Liver (tissue), 9 donors: ENCODE measurements around the gene CD209. TPM values are rescaled to one million over a fixed set of nuclear protein-coding genes. Genes with fewer than 3 reads are reported as not detected.
"Not testable (repeated sequence)": the region's sequence is repeated elsewhere in the genome, so short reads cannot be mapped to it uniquely, and the experiment has no call there.

Experiments used
- DNase-seq: peaks from one replicate; pipeline ENCODE4 v3.0.0-alpha.2; 2017; ENCODE audit warnings: low spot score
- H3K27ac ChIP-seq, 2 donors: one replicate each; pipeline ENCODE4 v1.7.0; 2013; ENCODE audit warnings: inconsistent platforms in 2 of 2, low read length in 2 of 2, control low read depth in 1 of 2, low read depth in 1 of 2, mild to moderate bottlenecking in 1 of 2
- H3K27me3 ChIP-seq, 4 donors: one replicate each; pipeline versions ENCODE4 v1.6.1 to v1.7.0; 2013; ENCODE audit warnings: low read length in 3 of 4, inconsistent platforms in 1 of 4, mild to moderate bottlenecking in 1 of 4, moderate library complexity in 1 of 4; ENCODE audit not compliant: control insufficient read depth in 4 of 4, insufficient read depth in 4 of 4
- H3K36me3 ChIP-seq, 4 donors: one replicate each; pipeline versions ENCODE4 v1.6.1 to v1.7.0; 2013; ENCODE audit warnings: low read length in 3 of 4, mild to moderate bottlenecking in 3 of 4, low read depth in 1 of 4, moderate library complexity in 1 of 4; ENCODE audit not compliant: control insufficient read depth in 4 of 4, insufficient read depth in 3 of 4
- H3K4me1 ChIP-seq, 4 donors: one replicate each; pipeline versions ENCODE4 v1.6.1 to v1.7.0; 2013; ENCODE audit warnings: low read length in 3 of 4, mild to moderate bottlenecking in 3 of 4, moderate library complexity in 1 of 4; ENCODE audit not compliant: control insufficient read depth in 4 of 4, insufficient read depth in 4 of 4
- H3K4me3 ChIP-seq, 3 donors: one replicate each; pipeline versions ENCODE4 v1.6.1 to v1.7.0; 2013; ENCODE audit warnings: low read length in 3 of 3, control low read depth in 1 of 3, low read depth in 1 of 3, mild to moderate bottlenecking in 1 of 3
- H3K9ac ChIP-seq, 2 donors: one replicate each; pipeline ENCODE4 v1.7.0; 2013; ENCODE audit warnings: low read length in 2 of 2, mild to moderate bottlenecking in 2 of 2, moderate library complexity in 2 of 2, control low read depth in 1 of 2, low read depth in 1 of 2
- H3K9me3 ChIP-seq, 4 donors: one replicate each; pipeline versions ENCODE4 v1.6.1 to v1.7.0; 2013; ENCODE audit warnings: low read length in 3 of 4; ENCODE audit not compliant: control insufficient read depth in 4 of 4
- ATF3 ChIP-seq: IDR thresholded peaks from 2 replicates; pipeline ENCODE4 v1.6.1; 2016; ENCODE audit warnings: antibody characterized with exemption
- EGR1 ChIP-seq, 2 donors: IDR thresholded peaks; 2 replicates each; pipeline ENCODE4 v1.6.1; 2016 to 2018; ENCODE audit warnings: antibody characterized with exemption in 2 of 2, low read depth in 2 of 2
- FOXA2 ChIP-seq: IDR thresholded peaks from 2 replicates; pipeline ENCODE4 v1.6.1; 2016; ENCODE audit warnings: antibody characterized with exemption
- HNF4A ChIP-seq, 2 donors: conservative IDR thresholded peaks; 2 replicates each; pipeline ENCODE4 v1.6.1; 2016; ENCODE audit warnings: antibody characterized with exemption in 2 of 2, mild to moderate bottlenecking in 2 of 2
- JUND ChIP-seq, 2 donors: IDR thresholded peaks; 2 replicates each; pipeline ENCODE4 v1.6.1; 2016; ENCODE audit warnings: antibody characterized with exemption in 2 of 2
- MAX ChIP-seq: IDR thresholded peaks from 2 replicates; pipeline ENCODE4 v1.6.1; 2016; ENCODE audit warnings: antibody characterized with exemption
- NR2F2 ChIP-seq: IDR thresholded peaks from 2 replicates; pipeline ENCODE4 v1.6.1; 2016; ENCODE audit warnings: antibody characterized with exemption
- RAD21 ChIP-seq, 2 donors: IDR thresholded peaks; 2 replicates each; pipeline ENCODE4 v1.6.1; 2016; ENCODE audit warnings: antibody characterized with exemption in 2 of 2, mild to moderate bottlenecking in 2 of 2
- SP1 ChIP-seq: IDR thresholded peaks from 2 replicates; pipeline ENCODE4 v1.6.1; 2018; ENCODE audit warnings: antibody characterized with exemption, mild to moderate bottlenecking
- YY1 ChIP-seq: IDR thresholded peaks from 2 replicates; pipeline ENCODE4 v1.6.1; 2016; ENCODE audit warnings: antibody characterized with exemption, mild to moderate bottlenecking
- WGBS: extraction: QIAGEN DNeasy Blood & Tissue Kit; methylation state at CpG from one replicate; pipeline ENCODE4 v1.1.7; 2013; 5-methylcytosine and 5-hydroxymethylcytosine counted together
- polyA plus RNA-seq, 2 donors: library from polyadenylated mRNA; stranded (reverse) in 1 of 2; unstranded in 1 of 2; fragments of 200-250 nt in 1 of 2; fragments of >200 nt in 1 of 2; fragmentation: Nextera tagmentation in 1 of 2; extraction: Ambion mirVana in 1 of 2; gene quantifications; one replicate each; pipeline versions ENCODE4 v1.2.1 to v1.2.3, GENCODE V29; 2013 to 2015
- total RNA-seq, 2 donors: library from RNA; depleted of rRNA; stranded (reverse); fragments of >200 nt; gene quantifications; one replicate each; pipeline ENCODE4 v1.2.3, GENCODE V29; 2014
- donor health status: healthy.
- donor health status: healthy.
- donor health status: healthy.
- donor health status: healthy.
- donor health status: healthy.

The CD209 gene
- total and polyA plus RNA-seq, 4 donors, result 0.44 to 3.5 (median 1.8) TPM

GRCh38 chr19:7767487-7767886 is 20.2 kb upstream of the CD209 start (continued):
- TF ChIP-seq MAX (no peak), YY1 (no peak), ATF3 (no peak), RAD21 (IDR thresholded peaks at IDR 0.05) (no peak), NR2F2 (no peak), FOXA2 (no peak), JUND (IDR thresholded peaks at IDR 0.05) (no peak), SP1 (no peak)

- DNase-seq, result no peak
- Histone ChIP-seq H3K36me3 (no peaks in the 10 kb centered on the region), H3K9me3 (no peaks in the 10 kb centered on the region), H3K9ac (no peak overlapping the region), H3K4me1 (no peaks in the 10 kb centered on the region), H3K4me3 (no peak overlapping the region), H3K27me3 (no peaks in the 10 kb centered on the region), H3K27ac (no peak overlapping the region)
- no peak for TF ChIP-seq RAD21 (IDR thresholded peaks at IDR 0.05)
- TF ChIP-seq EGR1 (IDR thresholded peaks at IDR 0.05; ENCODE audit: low read depth in 2 of 2), result no peak
- WGBS, result 60% methylated on average over 11 of the region's 11 CpGs
These were observed 19.2 kb upstream of the CD209 start for GRCh38 chr19:7766535-7766934.

- not testable (repeated sequence) for DNase-seq, H3K27me3 ChIP-seq
- 82% methylated on average over 2 of the region's 2 CpGs for WGBS
These were observed 17.7 kb upstream of the CD209 start for GRCh38 chr19:7765043-7765442.

GRCh38 chr19:7764157-7764556 is 16.8 kb upstream of the CD209 start:
- not testable (repeated sequence) for H3K4me1 ChIP-seq, H3K9ac ChIP-seq, H3K27ac ChIP-seq, H3K27me3 ChIP-seq, DNase-seq, H3K9me3 ChIP-seq, H3K4me3 ChIP-seq, H3K36me3 ChIP-seq
- WGBS, result 49% methylated on average over 3 of the region's 3 CpGs

More at GRCh38 chr19:7765043-7765442, 17.7 kb upstream of the CD209 start:
- not testable (repeated sequence) for H3K4me1 ChIP-seq, H3K36me3 ChIP-seq, H3K9me3 ChIP-seq, H3K27ac ChIP-seq, H3K4me3 ChIP-seq, H3K9ac ChIP-seq

- 37% methylated on average over 1 of the region's 1 CpG for WGBS
These were observed 16.4 kb upstream of the CD209 start for GRCh38 chr19:7763696-7764095.

More at GRCh38 chr19:7763696-7764095, 16.4 kb upstream of the CD209 start:
- H3K4me3 ChIP-seq, result peak overlapping the region in 1 of 3 donors; percentile 16
- peaks cover 0 to 3% (median under 1%) of the 10 kb centered on the region in 4 donors for H3K9me3 ChIP-seq
- H3K4me1 ChIP-seq, result no peaks in the 10 kb centered on the region
- no peaks in the 10 kb centered on the region for H3K36me3 ChIP-seq
- no peak for DNase-seq
- no peak overlapping the region for H3K27ac ChIP-seq
- H3K9ac ChIP-seq, result no peak overlapping the region
- TF ChIP-seq HNF4A (conservative IDR thresholded peaks at IDR 0.05), result no peak
- no peak for TF ChIP-seq JUND (IDR thresholded peaks at IDR 0.05)
- no peaks in the 10 kb centered on the region for H3K27me3 ChIP-seq
